HUES48 (cell line): ENCODE measurements around the gene MBOAT2.

ENCODE experiments used
- H3K27ac ChIP-seq: one replicate; pipeline ENCODE4 v1.7.0; 2013; ENCODE audit warnings: low read depth, low read length, inconsistent platforms
- H3K27me3 ChIP-seq: 2 replicates; pipeline ENCODE4 v1.6.1; 2013; ENCODE audit warnings: mild to moderate bottlenecking, low read length; ENCODE audit not compliant: control insufficient read depth, insufficient read depth
- H3K36me3 ChIP-seq: 2 replicates; pipeline ENCODE4 v1.6.1; 2013; ENCODE audit warnings: low read length; ENCODE audit not compliant: control insufficient read depth, insufficient read depth
- H3K4me1 ChIP-seq: 2 replicates; pipeline ENCODE4 v1.6.1; 2013; ENCODE audit warnings: mild to moderate bottlenecking, low read length; ENCODE audit not compliant: control insufficient read depth, insufficient read depth
- H3K4me3 ChIP-seq: 2 replicates; pipeline ENCODE4 v1.5.1; 2013; ENCODE audit warnings: mild to moderate bottlenecking, low read depth, low read length
- H3K9ac ChIP-seq: 2 replicates; pipeline ENCODE4 v1.6.1; 2013; ENCODE audit warnings: mild to moderate bottlenecking, low read depth, low read length, moderate library complexity
- H3K9me3 ChIP-seq: 2 replicates; pipeline ENCODE4 v1.6.1; 2013; ENCODE audit warnings: low read length; ENCODE audit not compliant: control insufficient read depth, insufficient read depth

Gene MBOAT2

GRCh38 chr2:9032121-9032520, 28.6 kb upstream of the MBOAT2 start:
- H3K9ac ChIP-seq = no peak overlapping the region
- 0 out of 2 replicates have a peak, but pooled peaks cover 2% of the 10 kb centered on the region for H3K9me3 ChIP-seq
- peaks cover 9% of the 10 kb centered on the region; the same call in 1 of the 2 replicates for H3K4me1 ChIP-seq
- H3K4me3 ChIP-seq = no peak overlapping the region
- no peaks in the 10 kb centered on the region for H3K27me3 ChIP-seq
- H3K27ac ChIP-seq = no peak overlapping the region
- H3K36me3 ChIP-seq = no peaks in the 10 kb centered on the region

DNA sequence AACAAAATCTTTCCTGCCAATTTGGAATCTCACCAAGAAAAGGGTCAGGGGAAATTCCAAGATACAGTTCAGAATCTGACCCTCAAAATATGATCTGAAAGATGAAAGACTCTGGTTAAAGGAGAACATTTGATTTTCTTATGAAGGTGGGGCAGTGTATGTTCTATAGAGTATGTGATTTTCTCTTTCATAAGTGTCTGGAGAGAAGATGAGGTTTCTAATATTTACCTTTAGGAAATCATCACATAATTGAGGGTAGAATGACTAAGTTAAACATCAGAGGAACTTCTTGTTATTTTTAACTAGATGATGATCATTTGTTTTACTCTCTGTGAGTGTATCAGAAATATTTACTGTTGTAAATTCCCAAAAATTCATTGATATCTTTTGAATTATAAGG, 27.8 kb upstream of the MBOAT2 start:
- H3K9ac ChIP-seq = no peak overlapping the region
- H3K4me3 ChIP-seq = no peak overlapping the region
- no peak overlapping the region for H3K27ac ChIP-seq
- H3K4me1 ChIP-seq = peaks cover 9% of the 10 kb centered on the region; the same call in 1 of the 2 replicates
- H3K27me3 ChIP-seq = no peaks in the 10 kb centered on the region
- no peaks in the 10 kb centered on the region for H3K9me3 ChIP-seq
- no peaks in the 10 kb centered on the region for H3K36me3 ChIP-seq

GRCh38 chr2:9030841-9031240, 27.4 kb upstream of the MBOAT2 start:
- Histone ChIP-seq H3K4me1 (peaks cover 9% of the 10 kb centered on the region; the same call in 1 of the 2 replicates), H3K9ac (no peak overlapping the region), H3K27ac (no peak overlapping the region), H3K9me3 (no peaks in the 10 kb centered on the region), H3K27me3 (no peaks in the 10 kb centered on the region), H3K36me3 (no peaks in the 10 kb centered on the region), H3K4me3 (no peak overlapping the region)

DNA sequence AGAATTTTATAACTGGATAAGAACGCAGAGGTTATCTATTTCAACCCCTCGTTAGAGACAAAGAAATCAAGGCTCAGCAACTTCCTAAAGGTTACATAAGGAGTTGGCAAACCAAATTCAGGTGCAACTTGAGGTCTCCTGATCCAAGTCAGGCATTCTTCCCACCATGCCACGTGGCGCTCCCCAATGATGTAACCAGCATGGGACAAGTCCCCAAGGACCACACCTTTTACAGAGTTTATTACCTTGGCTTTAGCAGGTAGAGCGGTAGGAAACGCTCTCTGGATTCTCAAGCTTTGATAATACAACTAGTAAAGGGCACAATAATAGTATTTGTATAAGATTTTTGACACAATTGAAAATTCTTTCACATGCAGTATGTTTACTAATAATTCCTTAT, 26.7 kb upstream of the MBOAT2 start:
- H3K4me1 ChIP-seq = peaks cover 9% of the 10 kb centered on the region; the same call in 1 of the 2 replicates
- H3K9ac ChIP-seq = no peak overlapping the region
- no peak overlapping the region for H3K27ac ChIP-seq

GRCh38 chr2:9029721-9030120, 26.2 kb upstream of the MBOAT2 start:
- H3K36me3 ChIP-seq = no peaks in the 10 kb centered on the region
- no peak overlapping the region for H3K27ac ChIP-seq
- no peaks in the 10 kb centered on the region for H3K27me3 ChIP-seq
- no peak overlapping the region for H3K4me3 ChIP-seq
- peaks cover 9% of the 10 kb centered on the region; the same call in 1 of the 2 replicates for H3K4me1 ChIP-seq
- H3K9ac ChIP-seq = no peak overlapping the region
- no peaks in the 10 kb centered on the region for H3K9me3 ChIP-seq

More for the DNA sequence above, 26.7 kb upstream of the MBOAT2 start:
- Histone ChIP-seq H3K9me3 (no peaks in the 10 kb centered on the region), H3K36me3 (no peaks in the 10 kb centered on the region), H3K4me3 (no peak overlapping the region), H3K27me3 (no peaks in the 10 kb centered on the region)

- no peaks in the 10 kb centered on the region for H3K9me3 ChIP-seq
- H3K27ac ChIP-seq = no peak overlapping the region
- H3K4me3 ChIP-seq = no peak overlapping the region
- H3K9ac ChIP-seq = no peak overlapping the region
- H3K27me3 ChIP-seq = no peaks in the 10 kb centered on the region
- H3K4me1 ChIP-seq = no peaks in the 10 kb centered on the region
- H3K36me3 ChIP-seq = no peaks in the 10 kb centered on the region
Measured at GRCh38 chr2:9027884-9028283, 24.4 kb upstream of the MBOAT2 start.

- Histone ChIP-seq H3K9me3 (no peaks in the 10 kb centered on the region), H3K4me1 (no peaks in the 10 kb centered on the region), H3K36me3 (no peaks in the 10 kb centered on the region), H3K27ac (no peak overlapping the region), H3K9ac (no peak overlapping the region), H3K27me3 (no peaks in the 10 kb centered on the region), H3K4me3 (no peak overlapping the region)
Measured at GRCh38 chr2:9025746-9026145, 22.3 kb upstream of the MBOAT2 start.

DNA sequence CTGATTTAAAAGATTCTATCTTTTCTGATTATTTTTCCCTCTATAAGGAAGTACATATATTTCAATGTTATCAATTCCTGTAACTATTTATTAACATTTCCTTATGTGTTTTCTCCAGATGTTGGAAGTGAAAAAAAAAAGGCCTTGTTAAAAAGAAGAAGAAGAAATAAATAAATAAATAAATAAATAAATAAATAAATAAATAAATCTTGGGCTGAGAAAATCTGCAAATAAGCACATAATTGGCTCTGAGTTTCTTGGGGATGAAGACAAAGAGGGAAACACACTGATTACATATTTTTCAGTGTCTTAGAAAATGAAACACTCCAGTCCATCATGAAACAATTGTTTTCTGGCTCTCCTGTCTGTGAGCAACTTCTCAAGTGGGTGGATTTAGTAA, 21.1 kb upstream of the MBOAT2 start:
- Histone ChIP-seq H3K4me3 (no peak overlapping the region), H3K9ac (no peak overlapping the region), H3K9me3 (no peaks in the 10 kb centered on the region), H3K27ac (no peak overlapping the region), H3K27me3 (no peaks in the 10 kb centered on the region), H3K36me3 (no peaks in the 10 kb centered on the region), H3K4me1 (no peaks in the 10 kb centered on the region)

DNA sequence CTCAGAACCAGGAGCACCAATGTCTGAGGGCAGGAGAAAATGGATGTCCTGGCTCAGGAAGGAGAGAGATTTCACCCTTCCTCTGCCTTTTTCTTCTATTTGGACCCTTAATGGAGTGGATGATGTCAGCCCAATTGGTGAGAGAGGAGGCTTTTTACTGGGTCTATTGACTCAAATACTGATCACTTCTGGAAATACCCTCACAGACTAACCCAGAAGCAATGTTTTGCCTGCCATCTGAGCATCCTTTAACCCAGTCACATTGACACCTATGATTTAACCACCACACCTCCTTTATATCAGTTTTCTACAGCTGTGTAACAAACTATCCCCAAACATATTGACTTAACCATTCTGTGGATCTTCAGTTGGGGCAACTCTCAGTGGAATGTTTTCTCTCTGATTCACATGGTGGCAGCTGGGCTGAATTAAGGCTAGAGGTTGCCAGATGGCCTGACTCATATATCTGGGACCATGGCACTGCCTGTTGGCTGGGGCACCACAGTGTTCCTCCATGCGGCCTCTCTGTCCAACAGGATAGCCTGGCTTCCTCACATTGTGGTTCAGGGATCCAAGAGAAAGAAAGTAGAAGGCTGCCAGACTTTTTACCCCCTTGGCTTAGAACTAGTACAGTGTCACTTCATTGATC, 18.2 kb upstream of the MBOAT2 start:
- Histone ChIP-seq H3K27me3 (no peaks in the 10 kb centered on the region), H3K9me3 (no peaks in the 10 kb centered on the region), H3K27ac (no peak overlapping the region), H3K9ac (no peak overlapping the region), H3K4me1 (no peaks in the 10 kb centered on the region), H3K4me3 (no peak overlapping the region), H3K36me3 (no peaks in the 10 kb centered on the region)

- Histone ChIP-seq H3K36me3 (no peaks in the 10 kb centered on the region), H3K4me3 (no peak overlapping the region), H3K27me3 (no peaks in the 10 kb centered on the region), H3K9ac (no peak overlapping the region), H3K27ac (no peak overlapping the region), H3K9me3 (no peaks in the 10 kb centered on the region), H3K4me1 (no peaks in the 10 kb centered on the region)
Measured at GRCh38 chr2:9020267-9020666, 16.8 kb upstream of the MBOAT2 start.

DNA sequence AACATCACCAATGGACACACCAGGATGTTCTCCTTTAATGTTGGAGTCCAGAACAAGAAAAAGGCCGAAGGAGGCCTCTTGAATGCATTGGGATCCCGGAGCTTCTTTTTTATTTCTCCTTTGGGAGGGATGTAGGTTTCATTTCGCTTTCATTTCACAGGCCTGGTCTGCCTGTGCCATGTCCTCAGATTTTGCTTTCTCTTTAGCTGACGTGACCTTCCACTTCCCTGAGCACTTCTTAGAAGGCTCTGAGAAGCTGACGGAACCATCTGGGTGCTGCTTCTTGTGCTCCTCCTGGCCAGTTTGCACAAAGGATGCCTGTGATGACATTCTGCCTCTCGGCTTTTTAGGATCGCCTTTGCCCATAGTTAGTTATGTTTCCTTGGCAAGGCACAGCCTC, 15.1 kb upstream of the MBOAT2 start:
- Histone ChIP-seq H3K4me3 (no peak overlapping the region), H3K9ac (no peak overlapping the region), H3K4me1 (no peaks in the 10 kb centered on the region), H3K36me3 (no peaks in the 10 kb centered on the region), H3K27ac (no peak overlapping the region), H3K9me3 (no peaks in the 10 kb centered on the region), H3K27me3 (no peaks in the 10 kb centered on the region)
